H9 (cell line): ENCODE results near the gene WAPL. TPM values are rescaled to one million over a fixed set of nuclear protein-coding genes. Genes with fewer than 3 reads are reported as not detected.

Experiments used
- DNase-seq: peaks from one replicate; pipeline ENCODE4 v3.0.0-alpha.2; 2017
- H2AFZ ChIP-seq: one replicate; pipeline ENCODE4 v1.6.1; 2013; ENCODE audit warnings: mild to moderate bottlenecking, low read length, control low read depth, moderate library complexity
- H2AK5ac ChIP-seq: 2 replicates; pipeline ENCODE4 v1.6.1; 2013; ENCODE audit warnings: low read length, control low read depth, mixed read lengths; ENCODE audit not compliant: insufficient read length
- H2BK120ac ChIP-seq: one replicate; pipeline ENCODE4 v1.6.1; 2013; ENCODE audit warnings: low read depth, mild to moderate bottlenecking, low read length, control low read depth, inconsistent platforms; ENCODE audit not compliant: poor library complexity, severe bottlenecking
- H2BK12ac ChIP-seq: 2 replicates; pipeline ENCODE4 v1.6.1; 2013; ENCODE audit warnings: low read length, control low read depth, mixed read lengths, low read depth; ENCODE audit not compliant: insufficient read length
- H2BK15ac ChIP-seq: 2 replicates; pipeline ENCODE4 v1.6.1; 2013; ENCODE audit warnings: low read depth, low read length, control low read depth
- H2BK20ac ChIP-seq: one replicate; pipeline ENCODE4 v1.6.1; 2013; ENCODE audit warnings: low read depth, mild to moderate bottlenecking, low read length, control low read depth, inconsistent platforms; ENCODE audit not compliant: poor library complexity, severe bottlenecking
- H2BK5ac ChIP-seq: 2 replicates; pipeline ENCODE4 v1.6.1; 2013; ENCODE audit warnings: low read length, control low read depth, mixed read lengths; ENCODE audit not compliant: insufficient read length
- H3K14ac ChIP-seq: 2 replicates; pipeline ENCODE4 v1.6.1; 2013; ENCODE audit warnings: low read length, control low read depth; ENCODE audit not compliant: insufficient read depth
- H3K18ac ChIP-seq: 2 replicates; pipeline ENCODE4 v1.6.1; 2013; ENCODE audit warnings: low read depth, mild to moderate bottlenecking, mixed read lengths, low read length, control low read depth; ENCODE audit not compliant: insufficient read length
- H3K23ac ChIP-seq: 2 replicates; pipeline ENCODE4 v1.6.1; 2013; ENCODE audit warnings: low read length, control low read depth, mixed read lengths, low read depth; ENCODE audit not compliant: insufficient read length
- H3K23me2 ChIP-seq: 2 replicates; pipeline ENCODE4 v1.6.1; 2013; ENCODE audit warnings: low read depth, mild to moderate bottlenecking, mixed read lengths, low read length, control low read depth; ENCODE audit not compliant: insufficient read length, poor library complexity, severe bottlenecking
- H3K27ac ChIP-seq: 2 replicates; pipeline ENCODE4 v1.5.1; 2013; ENCODE audit warnings: low read length, control low read depth, mixed read lengths, low read depth; ENCODE audit not compliant: insufficient read length
- H3K27me3 ChIP-seq: 2 replicates; pipeline ENCODE4 v1.6.1; 2013; ENCODE audit warnings: low read length, control low read depth, inconsistent platforms; ENCODE audit not compliant: insufficient read depth
- H3K4ac ChIP-seq: 2 replicates; pipeline ENCODE4 v1.6.1; 2013; ENCODE audit warnings: low read depth, mild to moderate bottlenecking, control low read depth, inconsistent platforms, low read length, moderate library complexity
- H3K4me1 ChIP-seq: 2 replicates; pipeline ENCODE4 v1.6.1; 2013; ENCODE audit warnings: low read length, control low read depth, inconsistent platforms; ENCODE audit not compliant: insufficient read depth
- H3K4me2 ChIP-seq: 2 replicates; pipeline ENCODE4 v1.6.1; 2013; ENCODE audit warnings: low read length, control low read depth, mixed read lengths; ENCODE audit not compliant: insufficient read length, insufficient read depth
- H3K56ac ChIP-seq: 2 replicates; pipeline ENCODE4 v1.6.1; 2013; ENCODE audit warnings: low read depth, mild to moderate bottlenecking, mixed read lengths, low read length, control low read depth; ENCODE audit not compliant: insufficient read length
- H3K79me1 ChIP-seq: 2 replicates; pipeline ENCODE4 v1.6.1; 2013; ENCODE audit warnings: low read depth, mild to moderate bottlenecking, moderate library complexity, low read length, control low read depth, inconsistent platforms; ENCODE audit not compliant: insufficient read depth, poor library complexity, severe bottlenecking
- H3K79me2 ChIP-seq: 2 replicates; pipeline ENCODE4 v1.6.1; 2013; ENCODE audit warnings: low read length, control low read depth, inconsistent platforms; ENCODE audit not compliant: insufficient read depth
- H3K9ac ChIP-seq: 2 replicates; pipeline ENCODE4 v1.6.1; 2013; ENCODE audit warnings: low read length, control low read depth, mixed read lengths; ENCODE audit not compliant: insufficient read length; ENCODE audit errors: extremely low read depth
- H3K9me3 ChIP-seq: one replicate; pipeline ENCODE4 v1.6.1; 2013; ENCODE audit warnings: low read depth, low read length, inconsistent platforms; ENCODE audit not compliant: control insufficient read depth
- H3T11ph ChIP-seq: one replicate; pipeline ENCODE4 v1.6.1; 2013; ENCODE audit warnings: mild to moderate bottlenecking, low read length, control low read depth, inconsistent platforms
- H4K20me1 ChIP-seq: one replicate; pipeline ENCODE4 v1.6.1; 2013; ENCODE audit not compliant: control insufficient read depth, insufficient read length, insufficient read depth
- H4K5ac ChIP-seq: 2 replicates; pipeline ENCODE4 v1.6.1; 2013; ENCODE audit warnings: low read depth, mild to moderate bottlenecking, mixed read lengths, low read length, control low read depth; ENCODE audit not compliant: insufficient read length
- H4K8ac ChIP-seq: replicated peaks from 2 replicates; pipeline ENCODE4 v1.6.1; 2013; ENCODE audit warnings: low read length, control low read depth, mixed read lengths, low read depth; ENCODE audit not compliant: insufficient read length
- H4K91ac ChIP-seq: 2 replicates; pipeline ENCODE4 v1.6.1; 2013; ENCODE audit warnings: low read depth, mild to moderate bottlenecking, moderate library complexity, mixed read lengths, low read length, control low read depth; ENCODE audit not compliant: insufficient read length
- H3K27ac Mint-ChIP-seq, 3 experiments: 2 replicates in 2 of 3; 3 replicates in 1 of 3; pipeline ENCODE4 v1.8.0; 2020 to 2021; ENCODE audit warnings: mixed read lengths in 3 of 3, mild to moderate bottlenecking in 1 of 3, moderate library complexity in 1 of 3
- H3K27me3 Mint-ChIP-seq: 2 replicates; pipeline ENCODE4 v1.8.0; 2021; ENCODE audit warnings: low read depth, mild to moderate bottlenecking, moderate library complexity, mixed read lengths
- H3K36me3 Mint-ChIP-seq, 3 experiments: 2 replicates in 2 of 3; 3 replicates in 1 of 3; pipeline ENCODE4 v1.8.0; 2020 to 2021; ENCODE audit warnings: low read depth in 3 of 3, mixed read lengths in 3 of 3; ENCODE audit not compliant: insufficient read depth in 1 of 3
- H3K4me1 Mint-ChIP-seq, 2 experiments: 2 replicates each; pipeline ENCODE4 v1.8.0; 2020; ENCODE audit warnings: mixed read lengths in 2 of 2
- H3K4me3 Mint-ChIP-seq, 2 experiments: 2 replicates in 1 of 2; 3 replicates in 1 of 2; pipeline ENCODE4 v1.8.0; 2020 to 2021; ENCODE audit warnings: mild to moderate bottlenecking in 2 of 2, mixed read lengths in 2 of 2, moderate library complexity in 1 of 2
- H3K9me3 Mint-ChIP-seq, 2 experiments: 2 replicates in 1 of 2; 3 replicates in 1 of 2; pipeline ENCODE4 v1.8.0; 2020; ENCODE audit warnings: mild to moderate bottlenecking in 2 of 2, mixed read lengths in 2 of 2, moderate library complexity in 1 of 2
- WGBS: extraction: QIAGEN DNeasy Blood & Tissue Kit; methylation state at CpG from one replicate; pipeline ENCODE4 v1.1.7; 2013; ENCODE audit warnings: missing lambda C conversion rate, low lambda C conversion rate, mixed read lengths; ENCODE audit not compliant: insufficient read length; ENCODE audit errors: extremely low coverage; 5-methylcytosine and 5-hydroxymethylcytosine counted together
- total RNA-seq: library from RNA; stranded (reverse); gene quantifications from 2 replicates; pipeline ENCODE4 v1.2.1, GENCODE V29; 2021
- TF ChIP-seq, protein P1 (sequence below): fragments of 200-600 bp; sonication (generic); conservative IDR thresholded peaks from 3 replicates; pipeline ENCODE4 v1.8.0; 2021; ENCODE audit warnings: antibody characterized with exemption, mild to moderate bottlenecking

The WAPL gene
- total RNA-seq, 1 experiment from 2014 or later = 61.4 TPM

DNA sequence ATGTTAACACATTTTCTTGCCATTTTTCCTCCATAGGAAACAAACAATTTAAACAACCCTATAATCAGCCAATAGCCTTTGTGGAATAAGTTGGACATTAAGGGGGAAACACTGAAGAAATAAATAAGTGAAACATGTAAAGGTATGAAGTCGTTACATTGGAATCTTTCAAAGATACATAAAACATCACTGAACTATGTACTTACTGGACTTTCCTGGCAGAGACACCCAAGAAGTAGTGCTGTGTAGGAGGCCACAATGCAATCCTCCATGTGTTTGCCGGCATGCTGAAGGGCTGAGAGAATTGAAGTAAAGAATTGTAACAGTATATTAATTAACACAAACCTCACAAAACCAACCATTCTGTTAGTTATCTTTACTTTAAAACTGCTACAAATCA is 78.5 kb downstream of the WAPL start:
- no peak overlapping the region for H4K8ac ChIP-seq
- Mint-ChIP-seq H3K36me3 (peaks cover 51 to 86% (median 63%) of the 10 kb centered on the region in 3 experiments), H3K27me3 (no peaks in the 10 kb centered on the region), H3K4me1 (peaks cover 0 to 5% of the 10 kb centered on the region in 2 experiments; a peak in 1 of 4 replicates), H3K9me3 (no peaks in the 10 kb centered on the region), H3K4me3 (no peak overlapping the region), H3K27ac (no peak overlapping the region)
- H2BK5ac ChIP-seq = no peak overlapping the region
- no peak overlapping the region for H3K56ac ChIP-seq
- no peak overlapping the region for H2AK5ac ChIP-seq
- no peaks in the 10 kb centered on the region for H4K20me1 ChIP-seq
- H3K4me2 ChIP-seq = no peak overlapping the region
- H2BK120ac ChIP-seq = no peak overlapping the region
- no peaks in the 10 kb centered on the region for H3K9me3 ChIP-seq
- no peak overlapping the region for H2AFZ ChIP-seq
- no peak overlapping the region for H3K4ac ChIP-seq
- H3K9ac ChIP-seq = no peak overlapping the region
- H3T11ph ChIP-seq = no peak overlapping the region
- no peaks in the 10 kb centered on the region for H3K79me1 ChIP-seq
- H2BK12ac ChIP-seq = no peak overlapping the region
- no CpG with 5 or more reads among the region's 2 CpGs for WGBS
- no peaks in the 10 kb centered on the region for H3K4me1 ChIP-seq
- no peak overlapping the region for H3K14ac ChIP-seq
- no peak overlapping the region for H3K18ac ChIP-seq
- no peak overlapping the region for H2BK20ac ChIP-seq
- no peaks in the 10 kb centered on the region for H3K79me2 ChIP-seq
- no peak overlapping the region for H3K27ac ChIP-seq
- no peak overlapping the region for H2BK15ac ChIP-seq
- H4K91ac ChIP-seq = no peak overlapping the region
- no peaks in the 10 kb centered on the region for H3K23me2 ChIP-seq
- H4K5ac ChIP-seq = no peak overlapping the region
- H3K27me3 ChIP-seq = no peaks in the 10 kb centered on the region
- TF ChIP-seq, protein P1, sequence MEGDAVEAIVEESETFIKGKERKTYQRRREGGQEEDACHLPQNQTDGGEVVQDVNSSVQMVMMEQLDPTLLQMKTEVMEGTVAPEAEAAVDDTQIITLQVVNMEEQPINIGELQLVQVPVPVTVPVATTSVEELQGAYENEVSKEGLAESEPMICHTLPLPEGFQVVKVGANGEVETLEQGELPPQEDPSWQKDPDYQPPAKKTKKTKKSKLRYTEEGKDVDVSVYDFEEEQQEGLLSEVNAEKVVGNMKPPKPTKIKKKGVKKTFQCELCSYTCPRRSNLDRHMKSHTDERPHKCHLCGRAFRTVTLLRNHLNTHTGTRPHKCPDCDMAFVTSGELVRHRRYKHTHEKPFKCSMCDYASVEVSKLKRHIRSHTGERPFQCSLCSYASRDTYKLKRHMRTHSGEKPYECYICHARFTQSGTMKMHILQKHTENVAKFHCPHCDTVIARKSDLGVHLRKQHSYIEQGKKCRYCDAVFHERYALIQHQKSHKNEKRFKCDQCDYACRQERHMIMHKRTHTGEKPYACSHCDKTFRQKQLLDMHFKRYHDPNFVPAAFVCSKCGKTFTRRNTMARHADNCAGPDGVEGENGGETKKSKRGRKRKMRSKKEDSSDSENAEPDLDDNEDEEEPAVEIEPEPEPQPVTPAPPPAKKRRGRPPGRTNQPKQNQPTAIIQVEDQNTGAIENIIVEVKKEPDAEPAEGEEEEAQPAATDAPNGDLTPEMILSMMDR = no peak
- no peak overlapping the region for H3K23ac ChIP-seq
- DNase-seq = no peak
